Activated CD8-positive, alpha-beta memory T cell treated with anti-CD3 and anti-CD28 coated beads, Interleukin-2, amount 10 ng/mL, durations not matched to agents 7 days and 5 days (primary cell): ENCODE results near the gene MCTP1. TPM values are rescaled to one million over a fixed set of nuclear protein-coding genes. Genes with fewer than 3 reads are reported as not detected.
"Not testable (repeated sequence)": the region's sequence is repeated elsewhere in the genome, so short reads cannot be mapped to it uniquely, and the experiment has no call there.

Source experiments
- ATAC-seq: fragments of 150-1000 bp; cut with Tn5 transposase; one replicate; pipeline ENCODE4 v1.10.0; 2021; ENCODE audit warnings: moderate library complexity
- CTCF ChIA-PET: fragments of 350-600 bp; sonication (Branson Sonifier 250); formaldehyde crosslinking; loops from one replicate; lab custom pipeline; 2021; ENCODE audit warnings: antibody characterized with exemption; lab: Charles Lee
- DNase-seq: peaks from one replicate; pipeline ENCODE4 v3.0.0-alpha.2; 2020
- H3K27ac Mint-ChIP-seq: one replicate; pipeline ENCODE4 v1.8.0; 2021; ENCODE audit warnings: mild to moderate bottlenecking, mixed read lengths
- H3K27me3 Mint-ChIP-seq: one replicate; pipeline ENCODE4 v1.8.0; 2021; ENCODE audit warnings: mixed read lengths
- H3K36me3 Mint-ChIP-seq: one replicate; pipeline ENCODE4 v1.8.0; 2021; ENCODE audit warnings: mild to moderate bottlenecking, mixed read lengths
- H3K4me1 Mint-ChIP-seq: one replicate; pipeline ENCODE4 v1.8.0; 2021; ENCODE audit warnings: mixed read lengths
- H3K4me3 Mint-ChIP-seq: one replicate; pipeline ENCODE4 v1.8.0; 2021; ENCODE audit warnings: mild to moderate bottlenecking, moderate library complexity, mixed read lengths
- H3K9me3 Mint-ChIP-seq: one replicate; pipeline ENCODE4 v1.8.0; 2022; ENCODE audit warnings: low read depth, mixed read lengths
- total RNA-seq, 2 experiments: library from RNA; stranded (reverse); gene quantifications; one replicate each; pipeline ENCODE4 v1.2.3, GENCODE V29; 2021

The MCTP1 gene
- total RNA-seq, 2 experiments from 2014 or later, result not detected

- no peaks in the 10 kb centered on the region for H3K36me3 Mint-ChIP-seq
- DNase-seq, result peak; percentile 48
Measured at GRCh38 chr5:94849821-94850736, 434.8 kb downstream of the MCTP1 start.

GRCh38 chr5:94849324-94849723, 435.6 kb downstream of the MCTP1 start:
- ATAC-seq, result no peak
- Mint-ChIP-seq H3K4me3 (no peak overlapping the region), H3K4me1 (peaks cover 8% of the 10 kb centered on the region), H3K36me3 (no peaks in the 10 kb centered on the region), H3K27me3 (no peaks in the 10 kb centered on the region), H3K9me3 (no peaks in the 10 kb centered on the region), H3K27ac (no peak overlapping the region)
- CTCF ChIA-PET, result interaction anchor here (1.4 to 1.9 kb wide), 3 partner anchors 8 to 112 kb away, joined by 4 to 17 read pairs (median 7); no protein-coding TSS in a partner anchor
- DNase-seq, result no peak

More at GRCh38 chr5:94849821-94850736, 434.8 kb downstream of the MCTP1 start:
- peak; percentile 88 for ATAC-seq
- Mint-ChIP-seq H3K4me3 (no peak overlapping the region), H3K27ac (no peak overlapping the region), H3K27me3 (no peaks in the 10 kb centered on the region), H3K9me3 (no peaks in the 10 kb centered on the region), H3K4me1 (peaks cover 8% of the 10 kb centered on the region)
- CTCF ChIA-PET, result interaction anchor here (0.6 to 1.9 kb wide), 8 partner anchors 9 to 1044 kb away, joined by 3 to 17 read pairs (median 3); no protein-coding TSS in a partner anchor

GRCh38 chr5:94847726-94848125, 437.2 kb downstream of the MCTP1 start:
- H3K9me3 Mint-ChIP-seq, result no peaks in the 10 kb centered on the region
- ATAC-seq (no peak), DNase-seq (no peak)
- no peak overlapping the region for H3K4me3 Mint-ChIP-seq
- CTCF ChIA-PET, result interaction anchor here (2.6 kb wide), 1 partner anchor 15 kb away, joined by 9 read pairs; no protein-coding TSS in a partner anchor
- no peaks in the 10 kb centered on the region for H3K27me3 Mint-ChIP-seq
- peaks cover 8% of the 10 kb centered on the region for H3K4me1 Mint-ChIP-seq
- no peaks in the 10 kb centered on the region for H3K36me3 Mint-ChIP-seq
- H3K27ac Mint-ChIP-seq, result no peak overlapping the region

GRCh38 chr5:94847019-94847418, 437.9 kb downstream of the MCTP1 start:
- Mint-ChIP-seq H3K4me1 (peaks cover 8% of the 10 kb centered on the region), H3K4me3 (no peak overlapping the region), H3K27me3 (no peaks in the 10 kb centered on the region), H3K9me3 (no peaks in the 10 kb centered on the region), H3K27ac (no peak overlapping the region), H3K36me3 (no peaks in the 10 kb centered on the region)
- DNase-seq (no peak), ATAC-seq (no peak)
- CTCF ChIA-PET, result interaction anchor here (2.6 kb wide), 1 partner anchor 15 kb away, joined by 9 read pairs; no protein-coding TSS in a partner anchor

GRCh38 chr5:94845696-94846095, 439.2 kb downstream of the MCTP1 start:
- H3K27me3 Mint-ChIP-seq, H3K36me3 Mint-ChIP-seq, H3K4me1 Mint-ChIP-seq, CTCF ChIA-PET, DNase-seq, ATAC-seq, H3K27ac Mint-ChIP-seq, H3K9me3 Mint-ChIP-seq, H3K4me3 Mint-ChIP-seq: not testable (repeated sequence)

- Mint-ChIP-seq H3K27me3 (peaks cover 9% of the 10 kb centered on the region), H3K9me3 (no peaks in the 10 kb centered on the region), H3K27ac (no peak overlapping the region), H3K36me3 (no peaks in the 10 kb centered on the region), H3K4me1 (peaks cover 12% of the 10 kb centered on the region), H3K4me3 (no peak overlapping the region)
- CTCF ChIA-PET, result interaction anchor here (1.1 to 1.9 kb wide), 5 partner anchors 8 to 52 kb away, joined by 3 to 7 read pairs (median 3); no protein-coding TSS in a partner anchor
- DNase-seq, result no peak
- no peak for ATAC-seq
Measured at GRCh38 chr5:94841598-94842322, 443.1 kb downstream of the MCTP1 start.

- H3K4me1 Mint-ChIP-seq, result peaks cover 10% of the 10 kb centered on the region
- no peak overlapping the region for H3K27ac Mint-ChIP-seq
- CTCF ChIA-PET, result interaction anchor here (1.3 kb wide), 1 partner anchor 96 kb away, joined by 4 read pairs; no protein-coding TSS in a partner anchor
- ATAC-seq (no peak), DNase-seq (no peak)
- H3K4me3 Mint-ChIP-seq, result no peak overlapping the region
- peaks cover 8% of the 10 kb centered on the region for H3K27me3 Mint-ChIP-seq
- H3K9me3 Mint-ChIP-seq, result no peaks in the 10 kb centered on the region
- H3K36me3 Mint-ChIP-seq, result no peaks in the 10 kb centered on the region
Measured at GRCh38 chr5:94833851-94834250, 451.0 kb downstream of the MCTP1 start.

GRCh38 chr5:94832685-94833084, 452.2 kb downstream of the MCTP1 start:
- H3K27me3 Mint-ChIP-seq, result peaks cover 11% of the 10 kb centered on the region
- no peak for DNase-seq
- H3K9me3 Mint-ChIP-seq, result no peaks in the 10 kb centered on the region
- CTCF ChIA-PET, result interaction anchor here (0.7 to 1.9 kb wide), 5 partner anchors 9 to 934 kb away, joined by 3 to 9 read pairs (median 3); no protein-coding TSS in a partner anchor
- H3K4me1 Mint-ChIP-seq, result peaks cover 10% of the 10 kb centered on the region
- ATAC-seq, result no peak
- no peak overlapping the region for H3K4me3 Mint-ChIP-seq
- no peaks in the 10 kb centered on the region for H3K36me3 Mint-ChIP-seq
- H3K27ac Mint-ChIP-seq, result no peak overlapping the region

GRCh38 chr5:94830520-94830919, 454.4 kb downstream of the MCTP1 start:
- Mint-ChIP-seq H3K27me3 (peaks cover 26% of the 10 kb centered on the region), H3K27ac (no peak overlapping the region), H3K4me1 (no peaks in the 10 kb centered on the region), H3K4me3 (no peak overlapping the region), H3K36me3 (no peaks in the 10 kb centered on the region), H3K9me3 (no peaks in the 10 kb centered on the region)
- CTCF ChIA-PET, result no interaction called here
- DNase-seq (no peak), ATAC-seq (no peak)

- not testable (repeated sequence) for ATAC-seq, DNase-seq, H3K4me1 Mint-ChIP-seq, H3K36me3 Mint-ChIP-seq, H3K4me3 Mint-ChIP-seq, H3K27ac Mint-ChIP-seq, H3K9me3 Mint-ChIP-seq
- peaks cover 38% of the 10 kb centered on the region for H3K27me3 Mint-ChIP-seq
- CTCF ChIA-PET, result interaction anchor here (0.7 kb wide), 1 partner anchor 90 kb away, joined by 3 read pairs; no protein-coding TSS in a partner anchor
Measured at GRCh38 chr5:94828222-94828621, 456.7 kb downstream of the MCTP1 start.

GRCh38 chr5:94820488-94820887, 464.4 kb downstream of the MCTP1 start:
- Mint-ChIP-seq H3K4me1 (no peaks in the 10 kb centered on the region), H3K4me3 (no peak overlapping the region)

GRCh38 chr5:94818904-94819303, 466.0 kb downstream of the MCTP1 start:
- ATAC-seq, result no peak
- Mint-ChIP-seq H3K4me3 (no peak overlapping the region), H3K27ac (no peak overlapping the region), H3K27me3 (peaks cover 9% of the 10 kb centered on the region), H3K9me3 (no peaks in the 10 kb centered on the region), H3K36me3 (no peaks in the 10 kb centered on the region), H3K4me1 (no peaks in the 10 kb centered on the region)
- DNase-seq, result no peak
- CTCF ChIA-PET, result no interaction called here

More at GRCh38 chr5:94820488-94820887, 464.4 kb downstream of the MCTP1 start:
- Mint-ChIP-seq H3K36me3 (no peaks in the 10 kb centered on the region), H3K27me3 (peaks cover 21% of the 10 kb centered on the region), H3K27ac (no peak overlapping the region), H3K9me3 (no peaks in the 10 kb centered on the region)
- ATAC-seq (no peak), DNase-seq (no peak)
- CTCF ChIA-PET, result no interaction called here
